Mucosa of gallbladder (tissue), 1 donor: ENCODE results near the gene HOXB1. TPM values are rescaled to one million over a fixed set of nuclear protein-coding genes. Genes with fewer than 3 reads are reported as not detected.
"Not testable (repeated sequence)": the region's sequence is repeated elsewhere in the genome, so short reads cannot be mapped to it uniquely, and the experiment has no call there.

Experiments
- DNase-seq: peaks from one replicate; pipeline ENCODE4 v3.0.0-alpha.2; 2020; ENCODE audit warnings: low spot score
- total RNA-seq: library from RNA; stranded (reverse); gene quantifications from one replicate; pipeline ENCODE4 v1.2.1, GENCODE V29; 2021
- donor health status: DM: no; HTN: no; CAD: no.

HOXB1 gene
- total RNA-seq, 1 donor from 2014 or later = not detected

- no peak for DNase-seq
Measured at GRCh38 chr17:48522031-48522653, 8.7 kb downstream of the HOXB1 start.

- DNase-seq = no peak
Measured at GRCh38 chr17:48520631-48521079, 10.2 kb downstream of the HOXB1 start.

- no peak for DNase-seq
Measured at GRCh38 chr17:48519427-48519826, 11.4 kb downstream of the HOXB1 start.

GRCh38 chr17:48517478-48517877, 13.3 kb downstream of the HOXB1 start:
- no peak for DNase-seq

GRCh38 chr17:48515925-48516900, 14.6 kb downstream of the HOXB1 start:
- DNase-seq = no peak

DNA sequence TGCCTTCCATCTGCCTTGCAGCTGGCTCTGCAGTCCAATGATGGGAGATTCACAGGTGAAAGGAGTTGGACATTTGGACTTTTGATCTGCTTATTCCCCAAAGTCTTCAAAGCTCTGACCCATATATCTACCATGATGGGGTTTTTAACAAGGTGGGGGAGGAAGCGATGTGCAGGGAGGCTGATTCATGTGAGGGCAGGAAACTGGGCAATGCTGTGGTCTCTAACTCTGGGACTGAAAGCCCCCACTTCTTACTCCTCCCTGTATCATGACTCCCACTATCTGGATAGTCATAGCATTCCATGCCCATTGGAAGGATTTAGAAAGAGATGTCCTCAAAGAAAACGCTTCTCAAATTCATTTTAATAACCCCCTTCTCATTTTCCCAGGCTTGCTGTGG, 16.3 kb downstream of the HOXB1 start:
- DNase-seq = no peak

GRCh38 chr17:48513666-48514455, 16.9 kb downstream of the HOXB1 start:
- no peak for DNase-seq

- no peak for DNase-seq
Measured at GRCh38 chr17:48513097-48513496, 17.7 kb downstream of the HOXB1 start.

DNA sequence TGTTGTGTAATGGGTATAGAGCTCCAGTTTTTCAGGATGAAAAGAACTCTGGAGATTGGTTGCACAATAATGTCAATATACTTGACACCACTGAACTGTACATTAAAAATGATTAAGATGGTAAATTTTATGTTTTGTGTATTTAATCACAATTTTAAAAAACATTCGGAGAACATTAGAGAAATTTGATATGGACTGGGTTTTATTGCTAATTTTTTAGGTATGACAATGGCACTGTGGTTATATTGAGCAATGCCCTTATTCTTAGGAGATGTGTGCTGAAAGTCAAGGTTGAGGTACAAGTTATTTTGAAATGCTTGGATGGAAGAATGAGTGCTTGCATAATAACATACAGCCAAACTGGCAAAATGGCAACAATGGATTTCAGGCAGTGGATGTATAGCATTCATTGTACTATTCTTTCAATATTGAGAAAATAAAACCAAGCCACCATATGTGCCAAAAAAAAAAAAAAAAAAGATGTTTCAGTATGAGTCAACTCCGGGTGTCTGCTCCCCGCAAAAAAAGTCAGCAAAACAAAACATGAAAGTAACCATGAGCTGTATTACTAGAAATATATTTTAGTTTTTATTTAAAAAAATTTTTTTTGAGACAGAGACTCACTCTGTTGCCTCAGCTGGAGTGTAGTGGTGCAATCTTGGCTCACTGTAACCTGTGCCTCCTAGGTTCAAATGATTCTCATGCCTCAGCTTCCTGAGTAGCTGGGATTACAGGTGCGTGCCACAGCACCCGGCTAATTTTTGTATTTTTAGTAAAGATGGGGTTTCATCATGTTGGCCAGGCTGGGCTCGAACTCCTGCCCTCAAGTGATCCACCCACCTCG, 19.8 kb downstream of the HOXB1 start:
- no peak for DNase-seq

- no peak for DNase-seq
Measured at GRCh38 chr17:48510381-48510760, 20.4 kb downstream of the HOXB1 start.

DNA sequence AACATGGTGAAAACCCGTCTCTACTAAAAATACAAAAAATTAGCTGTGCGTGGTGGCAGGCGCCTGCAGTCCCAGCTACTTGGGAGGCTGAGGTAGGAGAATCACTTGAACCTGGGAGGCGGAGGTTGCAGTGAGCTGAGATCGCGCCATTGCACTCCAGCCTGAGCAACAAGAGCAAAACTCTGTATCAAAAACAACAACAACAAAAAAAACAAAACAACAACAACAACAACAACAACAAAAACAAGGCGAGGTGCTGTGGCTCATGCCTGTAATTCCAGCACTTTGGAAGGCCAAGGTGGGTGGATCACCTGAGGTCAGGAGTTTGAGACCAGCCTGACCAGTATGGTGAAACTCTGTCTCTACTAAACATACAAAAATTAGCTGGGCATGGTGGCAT, 21.1 kb downstream of the HOXB1 start:
- not testable (repeated sequence) for DNase-seq

GRCh38 chr17:48506246-48506645, 24.6 kb downstream of the HOXB1 start:
- no peak for DNase-seq

GRCh38 chr17:48505788-48506187, 25.0 kb downstream of the HOXB1 start:
- peak; percentile 18 for DNase-seq

- no peak for DNase-seq
Measured at GRCh38 chr17:48504953-48505352, 25.9 kb downstream of the HOXB1 start.

- DNase-seq = no peak
Measured at GRCh38 chr17:48503747-48504146, 27.1 kb downstream of the HOXB1 start.

- DNase-seq = no peak
Measured at GRCh38 chr17:48502901-48503300, 27.9 kb downstream of the HOXB1 start.

DNA sequence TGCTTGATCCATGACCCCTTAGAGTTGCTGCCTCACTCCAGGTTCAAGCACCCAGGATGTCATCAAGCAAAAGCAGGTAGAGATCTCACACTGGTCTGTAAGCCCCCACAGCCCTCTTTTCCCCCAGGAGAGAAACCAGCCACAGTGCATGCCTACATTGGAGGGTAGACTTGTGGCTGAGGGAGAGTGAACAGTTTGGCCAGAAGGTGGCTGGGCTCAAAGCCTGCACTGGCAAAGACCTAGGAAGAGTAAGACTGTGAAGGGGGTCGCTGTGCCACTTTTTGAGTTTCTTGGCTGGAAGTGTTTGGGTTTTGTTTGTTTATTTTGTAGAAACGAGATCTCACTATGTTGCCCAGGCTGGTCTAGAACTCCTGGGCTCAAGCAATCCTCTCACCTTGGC, 28.5 kb downstream of the HOXB1 start:
- DNase-seq = no peak

- DNase-seq = no peak
Measured at GRCh38 chr17:48500435-48501426, 30.1 kb downstream of the HOXB1 start.

DNA sequence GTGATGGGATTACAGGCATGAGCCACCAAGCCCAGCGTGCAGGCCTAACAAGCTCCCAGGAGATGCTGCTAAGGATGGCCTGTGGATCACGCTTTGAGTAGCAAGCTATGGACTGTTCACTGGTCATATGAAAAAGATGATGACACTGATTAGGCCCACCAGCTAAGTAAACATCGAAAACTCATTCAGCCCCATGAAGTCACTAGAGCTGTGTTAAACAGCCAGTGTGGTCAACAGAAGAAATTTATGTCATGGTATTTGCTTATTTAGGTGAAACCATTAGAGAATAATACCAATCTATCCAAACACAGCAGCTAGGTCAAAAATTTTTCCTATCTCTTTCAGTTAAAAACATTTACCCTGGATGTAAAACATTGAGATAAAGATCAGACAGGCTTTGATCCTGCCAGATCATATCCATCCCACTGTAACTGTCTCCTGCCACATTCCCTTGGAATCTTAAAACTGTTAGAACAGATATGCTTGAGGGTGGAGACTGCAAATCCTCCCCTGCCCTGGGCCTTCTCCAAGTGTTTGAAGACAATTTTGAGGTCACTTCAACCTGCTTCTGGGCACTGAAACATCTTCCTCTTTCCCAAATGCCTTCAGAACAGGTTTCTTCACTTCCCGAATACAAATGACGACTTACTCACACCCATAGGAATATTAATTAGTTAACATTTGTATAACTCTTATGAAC, 30.9 kb downstream of the HOXB1 start:
- no peak for DNase-seq
